SK-N-SH treated with all-trans-retinoic acid at 6 μM for 48 hours (cell line): ENCODE data around the gene SLC24A4.

ENCODE experiments used
- ATAC-seq: fragments of 200-7000 bp; cut with Tn5 transposase; 3 replicates; pipeline ENCODE4 v1.9.1; 2020; ENCODE audit warnings: mild to moderate bottlenecking, moderate library complexity
- BACH2 ChIP-seq: fragments of 250-450 bp; sonication (Bioruptor Pico); IDR thresholded peaks from 2 replicates; pipeline ENCODE4 v1.9.0; 2021; ENCODE audit warnings: mild to moderate bottlenecking, borderline replicate concordance
- CSDC2 ChIP-seq: fragments of 250-450 bp; sonication (Bioruptor Pico); IDR thresholded peaks from 2 replicates; pipeline ENCODE4 v1.5.0; 2020; ENCODE audit warnings: mild to moderate bottlenecking, moderate library complexity
- ESRRG ChIP-seq: fragments of 250-450 bp; sonication (Bioruptor Pico); IDR thresholded peaks from 2 replicates; pipeline ENCODE4 v1.6.1; 2021; ENCODE audit warnings: mild to moderate bottlenecking
- GLIS3 ChIP-seq: fragments of 250-450 bp; sonication (Bioruptor Pico); IDR thresholded peaks from 2 replicates; pipeline ENCODE4 v1.5.0; 2020; ENCODE audit warnings: mild to moderate bottlenecking, moderate library complexity
- ISL1 ChIP-seq: fragments of 250-450 bp; sonication (Bioruptor Pico); IDR thresholded peaks from 2 replicates; pipeline ENCODE4 v2.1.2; 2022; ENCODE audit warnings: mild to moderate bottlenecking, moderate library complexity
- OSR1 ChIP-seq: fragments of 250-450 bp; sonication (Bioruptor Pico); IDR thresholded peaks from 2 replicates; pipeline ENCODE4 v1.8.0; 2022; ENCODE audit warnings: moderate library complexity, mild to moderate bottlenecking, inconsistent platforms
- POU6F1 ChIP-seq: fragments of 250-450 bp; sonication (Bioruptor Pico); IDR thresholded peaks from 2 replicates; pipeline ENCODE4 v1.8.0; 2021; ENCODE audit warnings: low read depth, mild to moderate bottlenecking, moderate library complexity, borderline replicate concordance
- PPARA ChIP-seq: fragments of 250-450 bp; sonication (Bioruptor Pico); IDR thresholded peaks from 2 replicates; pipeline ENCODE4 v1.5.0; 2020; ENCODE audit warnings: mild to moderate bottlenecking, borderline replicate concordance
- RARB ChIP-seq: fragments of 250-450 bp; sonication (Bioruptor Pico); IDR thresholded peaks from 2 replicates; pipeline ENCODE4 v1.8.0; 2021; ENCODE audit warnings: mild to moderate bottlenecking, moderate library complexity
- SNAI2 ChIP-seq: fragments of 250-450 bp; sonication (Bioruptor Pico); IDR thresholded peaks from 2 replicates; pipeline ENCODE4 v1.5.0; 2020; ENCODE audit warnings: mild to moderate bottlenecking, moderate library complexity
- TCF4 ChIP-seq: fragments of 250-450 bp; sonication (Bioruptor Pico); IDR thresholded peaks from 2 replicates; pipeline ENCODE4 v1.8.0; 2021; ENCODE audit warnings: mild to moderate bottlenecking, moderate library complexity, borderline replicate concordance
- ZC3H10 ChIP-seq: fragments of 250-450 bp; sonication (Bioruptor Pico); IDR thresholded peaks from 2 replicates; pipeline ENCODE4 v1.5.1; 2021; ENCODE audit warnings: mild to moderate bottlenecking, moderate library complexity
- ZFP3 ChIP-seq: fragments of 250-450 bp; sonication (Bioruptor Pico); IDR thresholded peaks from 2 replicates; pipeline ENCODE4 v1.5.0; 2020; ENCODE audit warnings: mild to moderate bottlenecking, moderate library complexity
- ZFP30 ChIP-seq: fragments of 450-650 bp; formaldehyde crosslinking; IDR thresholded peaks from 2 replicates; pipeline ENCODE4 v1.5.0; 2022; ENCODE audit warnings: mild to moderate bottlenecking, moderate library complexity
- ZNF565 ChIP-seq: fragments of 450-650 bp; formaldehyde crosslinking; conservative IDR thresholded peaks from 2 replicates; pipeline ENCODE4 v1.5.0; 2020; ENCODE audit warnings: low read depth, mild to moderate bottlenecking, moderate library complexity
- ZNF70 ChIP-seq: fragments of 450-650 bp; formaldehyde crosslinking; IDR thresholded peaks from 2 replicates; pipeline ENCODE4 v1.5.0; 2020; ENCODE audit warnings: mild to moderate bottlenecking, moderate library complexity
- ZNF8 ChIP-seq: fragments of 450-650 bp; formaldehyde crosslinking; IDR thresholded peaks from 2 replicates; pipeline ENCODE4 v1.5.0; 2020; ENCODE audit warnings: mild to moderate bottlenecking, moderate library complexity
- TF ChIP-seq, protein P1 (sequence below): fragments of 250-450 bp; sonication (Bioruptor Pico); IDR thresholded peaks from 2 replicates; pipeline ENCODE4 v1.5.1; 2021; ENCODE audit warnings: mild to moderate bottlenecking, moderate library complexity
- TF ChIP-seq, protein P2 (sequence below): fragments of 250-450 bp; sonication (Bioruptor Pico); IDR thresholded peaks from 2 replicates; pipeline ENCODE4 v1.8.0; 2020; ENCODE audit warnings: mild to moderate bottlenecking, moderate library complexity, borderline replicate concordance
- TF ChIP-seq, protein P3 (sequence below): fragments of 250-450 bp; sonication (Bioruptor Pico); IDR thresholded peaks from 2 replicates; pipeline ENCODE4 v1.5.0; 2020; ENCODE audit warnings: mild to moderate bottlenecking, moderate library complexity

The SLC24A4 gene

DNA sequence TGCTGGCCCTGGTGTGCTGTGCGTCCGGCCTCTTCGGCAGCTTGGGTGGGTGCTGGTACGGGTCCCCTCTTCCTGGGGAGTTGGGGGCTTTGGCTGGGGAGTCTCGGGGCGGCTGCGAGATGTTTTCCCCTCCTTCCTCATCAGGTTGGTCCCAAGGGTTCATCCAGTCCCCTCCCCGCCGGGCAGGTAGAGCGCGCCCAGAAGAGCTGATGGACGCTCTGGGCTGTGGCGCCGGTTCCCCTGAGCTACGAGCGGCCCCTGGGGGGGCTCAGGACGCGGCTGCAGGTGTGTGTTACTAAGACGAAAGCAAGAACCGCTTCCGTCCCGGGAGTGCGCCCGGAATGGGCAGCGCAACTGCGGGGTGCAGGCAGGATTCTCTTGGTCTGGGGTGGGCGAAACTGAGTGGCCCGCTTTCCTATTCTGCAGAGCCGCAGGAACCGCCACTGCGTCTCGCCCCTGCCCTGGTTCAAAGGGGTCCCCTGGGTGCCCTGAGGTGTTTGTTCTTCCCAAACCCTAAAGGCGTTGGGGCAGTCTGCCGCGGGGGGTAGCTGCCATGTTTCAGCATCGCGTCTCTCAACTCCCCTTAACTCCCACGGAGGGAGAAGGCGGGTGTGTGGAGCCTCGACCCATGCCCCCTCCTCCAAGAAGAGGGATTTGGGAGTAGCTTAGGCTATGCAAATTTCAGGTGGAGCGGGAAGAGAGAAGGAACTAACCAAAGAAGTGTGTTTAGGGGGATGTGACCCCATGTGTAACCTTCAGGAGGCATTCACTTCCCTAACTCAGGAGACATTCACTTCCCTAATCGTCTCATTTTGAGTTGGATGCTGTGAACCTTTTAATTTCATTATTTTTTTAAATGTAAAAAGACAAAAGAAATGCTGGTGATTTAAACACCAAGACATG lies 1.2 kb downstream of the SLC24A4 start:
- no peak for ATAC-seq
- TF ChIP-seq SNAI2 (CRISPR knock-in tag): no peak
- no peak for TF ChIP-seq GLIS3
- no peak for TF ChIP-seq ZFP3 (CRISPR knock-in tag)
- no peak for TF ChIP-seq TCF4 (CRISPR knock-in tag)
- no peak for TF ChIP-seq OSR1 (CRISPR knock-in tag)
- TF ChIP-seq RARB: no peak
- no peak for TF ChIP-seq ZFP30 (CRISPR knock-in tag)
- TF ChIP-seq, protein P1, sequence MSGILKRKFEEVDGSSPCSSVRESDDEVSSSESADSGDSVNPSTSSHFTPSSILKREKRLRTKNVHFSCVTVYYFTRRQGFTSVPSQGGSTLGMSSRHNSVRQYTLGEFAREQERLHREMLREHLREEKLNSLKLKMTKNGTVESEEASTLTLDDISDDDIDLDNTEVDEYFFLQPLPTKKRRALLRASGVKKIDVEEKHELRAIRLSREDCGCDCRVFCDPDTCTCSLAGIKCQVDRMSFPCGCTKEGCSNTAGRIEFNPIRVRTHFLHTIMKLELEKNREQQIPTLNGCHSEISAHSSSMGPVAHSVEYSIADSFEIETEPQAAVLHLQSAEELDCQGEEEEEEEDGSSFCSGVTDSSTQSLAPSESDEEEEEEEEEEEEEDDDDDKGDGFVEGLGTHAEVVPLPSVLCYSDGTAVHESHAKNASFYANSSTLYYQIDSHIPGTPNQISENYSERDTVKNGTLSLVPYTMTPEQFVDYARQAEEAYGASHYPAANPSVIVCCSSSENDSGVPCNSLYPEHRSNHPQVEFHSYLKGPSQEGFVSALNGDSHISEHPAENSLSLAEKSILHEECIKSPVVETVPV: no peak
- no peak for TF ChIP-seq ISL1 (CRISPR knock-in tag)

DNA sequence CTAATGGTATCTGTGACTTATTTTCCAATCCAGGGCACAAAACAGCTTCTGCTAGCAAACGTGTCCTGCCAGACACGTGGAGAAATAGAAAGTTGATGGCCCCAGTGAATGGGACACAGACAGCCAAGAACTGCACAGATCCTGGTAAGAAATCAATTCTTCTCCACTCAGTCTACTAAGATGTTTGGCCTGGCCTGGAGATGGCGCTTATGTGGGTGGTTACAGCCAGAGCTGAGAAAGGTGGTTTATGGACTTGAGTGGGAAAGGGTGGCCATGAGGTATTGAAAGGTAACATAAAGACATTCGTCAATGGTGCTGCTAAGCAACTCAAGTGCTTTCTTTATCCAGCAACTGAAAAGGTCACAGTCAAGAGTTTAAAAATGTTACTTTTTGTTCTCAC lies 2.9 kb downstream of the SLC24A4 start:
- peak; percentile 58 for ATAC-seq
- no peak for TF ChIP-seq PPARA (CRISPR knock-in tag)
- no peak for TF ChIP-seq TCF4 (CRISPR knock-in tag)
- no peak for TF ChIP-seq ZFP30 (CRISPR knock-in tag)
- TF ChIP-seq ISL1 (CRISPR knock-in tag): no peak
- TF ChIP-seq ESRRG (CRISPR knock-in tag): no peak
- no peak for TF ChIP-seq RARB
- no peak for TF ChIP-seq OSR1 (CRISPR knock-in tag)
- TF ChIP-seq ZNF8 (CRISPR knock-in tag): no peak
- no peak for TF ChIP-seq BACH2 (CRISPR knock-in tag)
- TF ChIP-seq SNAI2 (CRISPR knock-in tag): no peak
- TF ChIP-seq POU6F1 (CRISPR knock-in tag): no peak
- no peak for TF ChIP-seq ZNF70 (CRISPR knock-in tag)

- no peak for TF ChIP-seq ZC3H10
- no peak for TF ChIP-seq SNAI2 (CRISPR knock-in tag)
- TF ChIP-seq RARB: no peak
- TF ChIP-seq TCF4 (CRISPR knock-in tag): no peak
- no peak for TF ChIP-seq BACH2 (CRISPR knock-in tag)
- TF ChIP-seq ZFP30 (CRISPR knock-in tag): no peak
- TF ChIP-seq, protein P1: no peak
- TF ChIP-seq CSDC2: no peak
- no peak for TF ChIP-seq ZNF565 (CRISPR knock-in tag)
- no peak for TF ChIP-seq POU6F1 (CRISPR knock-in tag)
- no peak for TF ChIP-seq ESRRG (CRISPR knock-in tag)
- no peak for TF ChIP-seq OSR1 (CRISPR knock-in tag)
- TF ChIP-seq, protein P2, sequence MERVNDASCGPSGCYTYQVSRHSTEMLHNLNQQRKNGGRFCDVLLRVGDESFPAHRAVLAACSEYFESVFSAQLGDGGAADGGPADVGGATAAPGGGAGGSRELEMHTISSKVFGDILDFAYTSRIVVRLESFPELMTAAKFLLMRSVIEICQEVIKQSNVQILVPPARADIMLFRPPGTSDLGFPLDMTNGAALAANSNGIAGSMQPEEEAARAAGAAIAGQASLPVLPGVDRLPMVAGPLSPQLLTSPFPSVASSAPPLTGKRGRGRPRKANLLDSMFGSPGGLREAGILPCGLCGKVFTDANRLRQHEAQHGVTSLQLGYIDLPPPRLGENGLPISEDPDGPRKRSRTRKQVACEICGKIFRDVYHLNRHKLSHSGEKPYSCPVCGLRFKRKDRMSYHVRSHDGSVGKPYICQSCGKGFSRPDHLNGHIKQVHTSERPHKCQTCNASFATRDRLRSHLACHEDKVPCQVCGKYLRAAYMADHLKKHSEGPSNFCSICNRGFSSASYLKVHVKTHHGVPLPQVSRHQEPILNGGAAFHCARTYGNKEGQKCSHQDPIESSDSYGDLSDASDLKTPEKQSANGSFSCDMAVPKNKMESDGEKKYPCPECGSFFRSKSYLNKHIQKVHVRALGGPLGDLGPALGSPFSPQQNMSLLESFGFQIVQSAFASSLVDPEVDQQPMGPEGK (CRISPR knock-in tag): no peak
- TF ChIP-seq, protein P3, sequence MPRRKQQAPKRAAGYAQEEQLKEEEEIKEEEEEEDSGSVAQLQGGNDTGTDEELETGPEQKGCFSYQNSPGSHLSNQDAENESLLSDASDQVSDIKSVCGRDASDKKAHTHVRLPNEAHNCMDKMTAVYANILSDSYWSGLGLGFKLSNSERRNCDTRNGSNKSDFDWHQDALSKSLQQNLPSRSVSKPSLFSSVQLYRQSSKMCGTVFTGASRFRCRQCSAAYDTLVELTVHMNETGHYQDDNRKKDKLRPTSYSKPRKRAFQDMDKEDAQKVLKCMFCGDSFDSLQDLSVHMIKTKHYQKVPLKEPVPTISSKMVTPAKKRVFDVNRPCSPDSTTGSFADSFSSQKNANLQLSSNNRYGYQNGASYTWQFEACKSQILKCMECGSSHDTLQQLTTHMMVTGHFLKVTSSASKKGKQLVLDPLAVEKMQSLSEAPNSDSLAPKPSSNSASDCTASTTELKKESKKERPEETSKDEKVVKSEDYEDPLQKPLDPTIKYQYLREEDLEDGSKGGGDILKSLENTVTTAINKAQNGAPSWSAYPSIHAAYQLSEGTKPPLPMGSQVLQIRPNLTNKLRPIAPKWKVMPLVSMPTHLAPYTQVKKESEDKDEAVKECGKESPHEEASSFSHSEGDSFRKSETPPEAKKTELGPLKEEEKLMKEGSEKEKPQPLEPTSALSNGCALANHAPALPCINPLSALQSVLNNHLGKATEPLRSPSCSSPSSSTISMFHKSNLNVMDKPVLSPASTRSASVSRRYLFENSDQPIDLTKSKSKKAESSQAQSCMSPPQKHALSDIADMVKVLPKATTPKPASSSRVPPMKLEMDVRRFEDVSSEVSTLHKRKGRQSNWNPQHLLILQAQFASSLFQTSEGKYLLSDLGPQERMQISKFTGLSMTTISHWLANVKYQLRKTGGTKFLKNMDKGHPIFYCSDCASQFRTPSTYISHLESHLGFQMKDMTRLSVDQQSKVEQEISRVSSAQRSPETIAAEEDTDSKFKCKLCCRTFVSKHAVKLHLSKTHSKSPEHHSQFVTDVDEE: no peak
- TF ChIP-seq ZNF8 (CRISPR knock-in tag): no peak
- 0 out of 3 replicates have a peak, but pooled peaks have one; percentile 23 for ATAC-seq
Observed at GRCh38 chr14:92328664-92329255, 5.8 kb downstream of the SLC24A4 start.
